SHP77 (cell line): ENCODE data around the gene MAD1L1.
A peak's percentile ranks its signal among the peaks of the same experiment; 100 is the strongest.
"Not testable (repeated sequence)": the region's sequence is repeated elsewhere in the genome, so short reads cannot be mapped to it uniquely, and the experiment has no call there.

Source experiments
- DNase-seq, 2 experiments: peaks; one replicate each; lab custom pipeline; 2025; lab: John Stamatoyannopoulos, UW

MAD1L1 gene

GRCh38 chr7:1942243-1942940 lies 290.4 kb downstream of the MAD1L1 start:
- peak; percentile 51 to 81 for DNase-seq

- peak; percentile 74 to 83 for DNase-seq
Observed at GRCh38 chr7:1941464-1942242, 291.1 kb downstream of the MAD1L1 start.

GRCh38 chr7:1940863-1941262 lies 291.9 kb downstream of the MAD1L1 start:
- DNase-seq, result no peak

GRCh38 chr7:1940402-1940786 lies 292.4 kb downstream of the MAD1L1 start:
- no peak for DNase-seq

- no peak for DNase-seq
Observed at GRCh38 chr7:1939434-1940401, 293.0 kb downstream of the MAD1L1 start.

GRCh38 chr7:1938788-1939433 lies 293.8 kb downstream of the MAD1L1 start:
- no peak for DNase-seq

GRCh38 chr7:1937252-1937605 lies 295.5 kb downstream of the MAD1L1 start:
- DNase-seq, result no peak

- peak; percentile 60 to 67 for DNase-seq
Observed at GRCh38 chr7:1936531-1937251, 296.1 kb downstream of the MAD1L1 start.

- no peak for DNase-seq
Observed at GRCh38 chr7:1936006-1936310, 296.8 kb downstream of the MAD1L1 start.

- DNase-seq, result no peak
Observed at GRCh38 chr7:1935176-1936005, 297.4 kb downstream of the MAD1L1 start.

GRCh38 chr7:1934756-1935155 lies 298.0 kb downstream of the MAD1L1 start:
- DNase-seq, result no peak

- DNase-seq, result no peak
Observed at GRCh38 chr7:1934017-1934416, 298.7 kb downstream of the MAD1L1 start.

GRCh38 chr7:1933066-1933750 lies 299.5 kb downstream of the MAD1L1 start:
- no peak for DNase-seq

GRCh38 chr7:1931951-1932270 lies 300.8 kb downstream of the MAD1L1 start:
- DNase-seq, result no peak

GRCh38 chr7:1931256-1931950 lies 301.3 kb downstream of the MAD1L1 start:
- peak; percentile 91 to 94 for DNase-seq

GRCh38 chr7:1930381-1931065 lies 302.2 kb downstream of the MAD1L1 start:
- DNase-seq, result no peak

GRCh38 chr7:1929349-1929925 lies 303.3 kb downstream of the MAD1L1 start:
- DNase-seq, result not testable (repeated sequence)

GRCh38 chr7:1928645-1929348 lies 303.9 kb downstream of the MAD1L1 start:
- DNase-seq, result peak; percentile 93 to 97
